Activated naive CD8-positive, alpha-beta T cell treated with anti-CD3 and anti-CD28 coated beads, Interleukin-2, amount 10 ng/mL, durations not matched to agents 7 days and 5 days (primary cell): ENCODE results near the gene C10orf88. TPM values are rescaled to one million over a fixed set of nuclear protein-coding genes. Genes with fewer than 3 reads are reported as not detected.

Experiments used
- ATAC-seq: fragments of 150-1000 bp; cut with Tn5 transposase; one replicate; pipeline ENCODE4 v1.10.0; 2021; ENCODE audit warnings: low read depth, moderate library complexity
- POLR2A ChIA-PET: fragments of 350-600 bp; sonication (Branson Sonifier 250); formaldehyde crosslinking; loops from one replicate; lab custom pipeline; 2021; ENCODE audit warnings: antibody characterized with exemption; lab: Charles Lee
- DNase-seq: peaks from one replicate; pipeline ENCODE4 v3.0.0; 2021
- H3K27ac Mint-ChIP-seq: one replicate; pipeline ENCODE4 v1.8.0; 2022; ENCODE audit warnings: mild to moderate bottlenecking, mixed read lengths
- H3K27me3 Mint-ChIP-seq: one replicate; pipeline ENCODE4 v1.8.0; 2022; ENCODE audit warnings: mild to moderate bottlenecking, moderate library complexity, mixed read lengths
- H3K36me3 Mint-ChIP-seq: one replicate; pipeline ENCODE4 v1.8.0; 2021; ENCODE audit warnings: mild to moderate bottlenecking, mixed read lengths
- H3K4me1 Mint-ChIP-seq: one replicate; pipeline ENCODE4 v1.8.0; 2021; ENCODE audit warnings: mixed read lengths
- H3K4me3 Mint-ChIP-seq: one replicate; pipeline ENCODE4 v1.8.0; 2022; ENCODE audit warnings: mild to moderate bottlenecking, moderate library complexity, mixed read lengths
- H3K9me3 Mint-ChIP-seq: one replicate; pipeline ENCODE4 v1.8.0; 2021; ENCODE audit warnings: mixed read lengths
- total RNA-seq, 2 experiments: library from RNA; stranded (reverse); gene quantifications; one replicate each; pipeline ENCODE4 v1.2.3, GENCODE V29; 2021

The C10orf88 gene, protein sequence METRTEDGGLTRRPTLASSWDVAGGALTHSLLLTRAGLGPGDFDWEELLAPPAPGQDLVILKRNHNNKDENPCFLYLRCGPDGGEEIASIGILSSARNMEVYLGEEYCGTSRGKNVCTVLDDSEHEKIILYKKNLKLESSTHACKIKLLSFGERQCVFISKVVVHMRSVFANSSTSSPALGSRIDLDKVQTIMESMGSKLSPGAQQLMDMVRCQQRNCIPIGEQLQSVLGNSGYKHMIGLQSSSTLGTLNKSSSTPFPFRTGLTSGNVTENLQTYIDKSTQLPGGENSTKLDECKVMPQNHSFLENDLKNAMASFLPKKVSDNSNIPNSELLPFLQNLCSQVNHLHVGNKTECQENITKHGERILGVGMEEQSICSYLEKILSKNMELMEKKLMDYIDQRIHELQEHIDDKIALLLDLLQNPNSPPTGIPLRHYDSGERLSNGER
- 10 to 100 TPM; 12.2 to 15.3 TPM for total RNA-seq

DNA sequence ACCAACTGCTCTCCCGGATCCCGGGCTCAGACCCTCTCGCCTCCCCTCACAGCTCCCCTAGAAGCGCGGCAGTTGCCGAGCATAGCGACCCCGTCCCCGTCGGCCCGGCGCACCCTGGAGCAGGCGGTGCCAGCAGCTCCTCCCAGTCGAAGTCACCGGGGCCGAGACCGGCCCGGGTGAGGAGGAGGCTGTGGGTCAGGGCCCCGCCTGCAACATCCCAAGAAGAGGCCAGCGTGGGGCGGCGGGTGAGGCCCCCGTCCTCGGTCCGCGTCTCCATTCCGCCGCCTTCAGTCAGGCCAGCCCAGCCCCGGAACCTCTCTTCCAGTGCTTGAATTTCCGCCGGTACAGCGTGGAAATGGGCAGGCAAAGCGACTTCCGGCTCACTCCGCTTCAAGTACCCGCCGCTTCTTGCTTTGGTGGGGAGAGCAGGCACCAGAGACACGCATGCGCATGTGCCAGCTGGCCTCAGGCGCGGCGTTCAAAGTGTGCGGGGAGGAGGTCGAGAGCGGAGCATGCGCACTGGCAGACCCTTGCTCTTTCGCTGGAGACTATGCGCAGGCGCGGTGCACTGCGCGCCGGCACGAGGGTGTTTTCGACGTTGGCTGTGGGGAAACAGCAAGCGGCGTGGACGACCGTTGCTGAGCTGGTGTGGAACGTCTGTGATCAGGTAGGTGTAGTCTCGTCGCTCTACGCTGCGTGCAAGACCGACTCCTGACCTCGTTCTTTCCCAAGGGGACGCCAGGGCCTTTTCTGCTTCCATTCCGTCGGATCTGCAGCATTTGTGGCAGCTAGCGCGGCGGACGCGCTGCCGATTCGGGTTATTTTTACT lies at the start of gene C10orf88:
TSS of gene C10orf88 (minus strand) at position 326 of the 829 bp plus-strand sequence. CDS start at position 277, 49 bp downstream.
- Mint-ChIP-seq H3K4me3 (peak within 1 kb of the TSS; percentile 91), H3K27me3 (peaks cover 6% of the 10 kb centered on the region), H3K4me1 (peaks cover 32% of the 10 kb centered on the region), H3K27ac (peak within 1 kb of the TSS; percentile 87), H3K9me3 (no peaks in the 10 kb centered on the region), H3K36me3 (peaks cover 15% of the 10 kb centered on the region)
- DNase-seq (peak; percentile 95), ATAC-seq (peak; percentile 97)
- POLR2A ChIA-PET, result interaction anchor here (0.6 to 1.7 kb wide), 8 partner anchors 9 to 579 kb away, joined by 3 to 9 read pairs (median 5); partner anchors contain the start of genes ACADSB, FAM24B, IKZF5 and PSTK

DNA sequence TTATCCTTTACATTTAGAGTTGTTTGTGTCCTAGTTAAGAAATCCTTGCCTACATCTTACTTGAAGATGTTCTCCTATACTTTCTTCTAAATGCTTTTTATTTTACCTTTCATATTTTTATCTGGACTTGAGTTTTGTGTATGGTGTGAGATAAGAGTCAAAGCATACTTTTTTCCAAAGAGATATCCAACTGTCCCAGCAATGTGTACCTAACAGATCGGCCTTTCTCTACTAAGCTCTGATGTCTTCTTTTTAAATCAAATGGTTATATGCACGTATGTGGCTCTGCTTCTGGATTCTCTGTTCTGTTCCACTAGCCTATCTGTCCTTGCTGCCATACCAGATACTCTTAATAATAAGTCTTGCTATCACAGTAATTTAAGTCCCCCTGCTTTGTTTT lies 47.3 kb upstream of the C10orf88 start:
- no peaks in the 10 kb centered on the region for H3K9me3 Mint-ChIP-seq
- H3K27me3 Mint-ChIP-seq, result no peaks in the 10 kb centered on the region
- DNase-seq (no peak), ATAC-seq (no peak)
- H3K27ac Mint-ChIP-seq, result no peak overlapping the region
- no peak overlapping the region for H3K4me3 Mint-ChIP-seq
- H3K4me1 Mint-ChIP-seq, result peaks cover 11% of the 10 kb centered on the region
- peaks cover 9% of the 10 kb centered on the region for H3K36me3 Mint-ChIP-seq
- POLR2A ChIA-PET, result no interaction called here

DNA sequence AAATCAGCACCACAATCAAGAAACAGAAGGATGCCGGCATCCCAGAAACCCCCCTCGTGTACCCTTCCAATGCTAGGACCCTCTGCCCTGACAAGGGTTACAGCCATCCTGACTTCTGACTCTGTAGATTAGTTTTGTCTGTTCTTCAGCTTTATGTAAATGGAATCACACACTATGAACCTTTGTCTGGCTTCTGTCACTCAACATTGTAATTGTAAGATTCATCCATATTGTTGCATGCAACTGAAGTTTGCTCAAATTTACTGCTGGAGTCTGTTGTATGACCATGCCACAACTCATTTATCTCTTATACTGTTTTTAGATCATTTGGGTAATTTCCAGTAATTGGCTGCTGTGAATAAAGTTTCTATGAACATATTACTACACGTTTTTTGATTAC lies 46.1 kb upstream of the C10orf88 start:
- Mint-ChIP-seq H3K4me1 (peaks cover 8% of the 10 kb centered on the region), H3K4me3 (no peak overlapping the region), H3K27ac (no peak overlapping the region), H3K27me3 (no peaks in the 10 kb centered on the region), H3K36me3 (peaks cover 10% of the 10 kb centered on the region), H3K9me3 (no peaks in the 10 kb centered on the region)
- ATAC-seq, result no peak
- POLR2A ChIA-PET, result no interaction called here
- DNase-seq, result no peak

DNA sequence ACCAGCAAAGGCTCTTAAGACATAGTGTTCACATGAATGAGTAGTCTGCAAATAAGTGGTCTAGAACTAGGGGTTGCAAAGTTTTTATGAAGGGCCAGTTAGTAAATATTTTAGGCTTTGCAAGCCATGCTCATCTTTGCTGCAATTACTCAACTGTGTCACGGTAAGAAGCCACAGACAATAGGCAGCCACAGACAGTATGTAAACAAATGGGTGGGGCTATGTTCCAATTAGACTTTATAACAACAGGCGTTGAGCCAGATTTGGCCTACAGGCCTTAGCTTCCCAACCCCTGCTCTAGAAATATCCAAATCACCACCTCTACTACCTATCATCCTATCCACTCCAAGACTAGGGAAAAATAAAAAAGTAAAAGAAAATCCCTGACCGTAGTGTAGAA lies 45.3 kb upstream of the C10orf88 start:
- POLR2A ChIA-PET, result no interaction called here

DNA sequence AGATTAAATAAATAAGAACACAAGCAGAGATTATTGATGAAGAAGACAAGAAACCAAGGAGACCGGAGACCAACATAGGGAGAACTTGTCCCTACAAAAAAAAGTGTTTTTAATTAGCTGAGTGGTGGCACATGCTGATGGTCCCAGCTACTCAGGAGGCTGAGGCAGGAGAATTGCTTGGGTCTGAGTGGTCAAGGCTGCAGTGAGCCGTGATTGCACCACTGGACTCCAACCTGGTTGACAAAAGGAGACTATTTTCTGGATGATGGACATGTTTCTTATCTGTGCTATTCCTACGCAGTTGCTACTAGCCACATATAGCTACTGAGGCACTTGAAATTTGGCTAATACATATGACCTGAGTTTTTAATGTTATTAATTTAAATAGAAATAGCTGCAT lies 44.9 kb upstream of the C10orf88 start:
- POLR2A ChIA-PET, result no interaction called here
- Mint-ChIP-seq H3K27ac (no peak overlapping the region), H3K36me3 (peaks cover 16% of the 10 kb centered on the region), H3K9me3 (no peaks in the 10 kb centered on the region), H3K27me3 (no peaks in the 10 kb centered on the region), H3K4me1 (peaks cover 8% of the 10 kb centered on the region), H3K4me3 (no peak overlapping the region)
- no peak for ATAC-seq
- no peak for DNase-seq

More for the DNA sequence above, 45.3 kb upstream of the C10orf88 start:
- H3K9me3 Mint-ChIP-seq, result no peaks in the 10 kb centered on the region
- peaks cover 8% of the 10 kb centered on the region for H3K4me1 Mint-ChIP-seq
- DNase-seq (no peak), ATAC-seq (no peak)
- no peak overlapping the region for H3K4me3 Mint-ChIP-seq
- peaks cover 12% of the 10 kb centered on the region for H3K36me3 Mint-ChIP-seq
- no peaks in the 10 kb centered on the region for H3K27me3 Mint-ChIP-seq
- H3K27ac Mint-ChIP-seq, result no peak overlapping the region

DNA sequence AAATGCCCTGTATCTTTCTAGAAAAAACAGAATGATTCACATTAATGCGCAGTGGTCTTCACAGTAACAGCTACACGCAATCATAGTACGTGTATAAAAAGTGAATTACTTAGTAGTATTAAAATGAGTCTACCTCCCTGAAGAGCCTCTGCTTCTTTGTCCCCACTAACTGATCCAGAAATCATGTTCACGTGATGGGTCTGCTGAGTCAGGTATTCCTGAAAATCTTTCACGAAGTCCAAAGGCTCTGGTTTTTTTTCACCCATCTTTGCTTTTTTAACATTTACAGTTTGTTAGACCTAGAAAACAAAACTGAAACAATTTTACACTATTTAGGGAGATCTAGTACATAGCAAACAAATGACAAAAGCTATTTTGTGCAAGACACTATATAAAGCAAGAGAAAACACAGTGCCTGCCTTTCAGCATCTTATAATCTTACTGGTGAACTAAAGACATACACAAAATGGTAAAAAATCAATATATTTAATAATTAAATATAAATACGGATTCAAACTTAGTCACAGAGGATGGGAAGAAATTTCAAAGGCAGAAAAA lies 44.4 kb upstream of the C10orf88 start:
- POLR2A ChIA-PET, result interaction anchor here (1.7 kb wide), 1 partner anchor 10 kb away, joined by 4 read pairs; the partner anchor contains the start of genes ACADSB and IKZF5
- Mint-ChIP-seq H3K4me3 (no peak overlapping the region), H3K9me3 (no peaks in the 10 kb centered on the region), H3K27me3 (no peaks in the 10 kb centered on the region), H3K27ac (no peak overlapping the region), H3K36me3 (peaks cover 13% of the 10 kb centered on the region), H3K4me1 (peaks cover 4% of the 10 kb centered on the region)
- ATAC-seq (no peak), DNase-seq (no peak)

DNA sequence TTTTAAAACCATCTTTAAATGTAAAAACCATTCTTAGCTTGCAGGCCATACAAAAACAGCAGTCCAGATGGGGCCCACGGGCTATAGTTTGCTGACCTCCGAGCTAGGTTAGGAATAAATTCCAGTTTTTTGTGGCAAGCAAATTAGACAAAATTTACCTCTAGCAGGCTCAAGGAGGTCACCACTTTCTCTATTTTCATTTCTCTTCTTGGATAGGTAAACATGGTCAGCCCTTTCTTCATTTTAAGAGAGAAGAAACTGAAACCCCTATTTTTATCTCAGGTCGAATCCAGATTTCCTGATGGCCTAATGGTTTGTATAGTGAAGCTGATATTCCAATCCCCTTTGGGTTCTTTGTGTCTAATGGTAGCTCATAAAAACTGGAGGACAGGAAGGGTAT lies 43.8 kb upstream of the C10orf88 start:
- H3K4me3 Mint-ChIP-seq, result no peak overlapping the region
- H3K36me3 Mint-ChIP-seq, result peaks cover 14% of the 10 kb centered on the region
- H3K4me1 Mint-ChIP-seq, result peaks cover 4% of the 10 kb centered on the region
- H3K9me3 Mint-ChIP-seq, result no peaks in the 10 kb centered on the region
- H3K27me3 Mint-ChIP-seq, result no peaks in the 10 kb centered on the region
- DNase-seq, result no peak
- POLR2A ChIA-PET, result interaction anchor here (1.7 kb wide), 1 partner anchor 11 kb away, joined by 4 read pairs; the partner anchor contains the start of genes ACADSB and IKZF5
- no peak overlapping the region for H3K27ac Mint-ChIP-seq
- ATAC-seq, result no peak

DNA sequence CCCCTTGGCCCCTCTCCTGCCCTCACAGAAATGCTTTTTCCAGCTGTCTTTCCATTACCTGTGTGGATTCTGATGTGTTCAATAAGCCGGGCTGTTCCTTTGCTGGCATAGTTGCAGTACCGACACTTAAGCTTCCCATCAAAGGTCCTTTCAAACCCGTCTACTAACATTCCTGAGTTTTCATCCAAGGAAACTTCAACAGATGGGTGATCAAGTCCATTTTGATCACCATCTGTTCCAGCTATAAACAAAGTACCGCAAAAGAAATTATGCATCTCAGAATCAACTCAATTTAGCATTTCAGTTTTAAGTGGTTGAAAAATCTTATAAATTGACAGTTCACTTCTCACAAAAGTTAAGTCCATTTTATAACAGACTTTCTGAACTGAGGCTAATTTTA lies 41.9 kb upstream of the C10orf88 start:
- DNase-seq, result no peak
- no peak overlapping the region for H3K4me3 Mint-ChIP-seq
- no peak overlapping the region for H3K27ac Mint-ChIP-seq
- no peaks in the 10 kb centered on the region for H3K27me3 Mint-ChIP-seq
- H3K4me1 Mint-ChIP-seq, result peaks cover 2% of the 10 kb centered on the region
- ATAC-seq, result no peak
- H3K36me3 Mint-ChIP-seq, result peaks cover 9% of the 10 kb centered on the region
- POLR2A ChIA-PET, result interaction anchor here (0.7 kb wide), 1 partner anchor 17 kb away, joined by 4 read pairs; no protein-coding TSS in a partner anchor
- H3K9me3 Mint-ChIP-seq, result no peaks in the 10 kb centered on the region

DNA sequence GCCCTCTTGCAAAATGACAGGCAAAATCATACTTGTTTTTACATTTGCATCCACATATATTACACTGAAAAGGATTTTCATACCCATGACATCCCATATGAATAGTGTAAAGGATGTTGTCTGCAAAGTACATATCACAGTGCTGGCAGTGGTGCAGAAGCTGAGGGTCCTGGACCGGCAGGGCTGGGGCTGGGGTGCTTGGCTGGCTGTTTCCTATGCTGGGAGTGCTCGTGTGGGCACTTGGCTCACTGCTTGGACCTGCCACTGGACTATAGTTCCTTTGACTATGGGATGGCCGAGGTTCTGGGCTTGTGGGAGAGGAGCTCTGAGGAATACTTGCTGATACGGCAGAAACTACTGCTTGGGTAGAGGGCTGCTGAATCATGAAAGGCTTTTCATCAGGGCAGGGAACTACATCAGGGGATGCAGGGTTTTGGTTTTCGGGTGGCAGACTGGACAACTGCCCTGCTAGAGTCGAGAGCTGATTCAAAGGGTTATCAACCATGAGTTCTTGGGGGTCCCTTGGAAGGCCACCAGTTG lies 39.8 kb upstream of the C10orf88 start:
- Mint-ChIP-seq H3K27me3 (no peaks in the 10 kb centered on the region), H3K4me3 (no peak overlapping the region), H3K36me3 (peaks cover 11% of the 10 kb centered on the region), H3K9me3 (no peaks in the 10 kb centered on the region), H3K4me1 (no peaks in the 10 kb centered on the region), H3K27ac (no peak overlapping the region)
- ATAC-seq, result no peak
- DNase-seq, result no peak
- POLR2A ChIA-PET, result no interaction called here

DNA sequence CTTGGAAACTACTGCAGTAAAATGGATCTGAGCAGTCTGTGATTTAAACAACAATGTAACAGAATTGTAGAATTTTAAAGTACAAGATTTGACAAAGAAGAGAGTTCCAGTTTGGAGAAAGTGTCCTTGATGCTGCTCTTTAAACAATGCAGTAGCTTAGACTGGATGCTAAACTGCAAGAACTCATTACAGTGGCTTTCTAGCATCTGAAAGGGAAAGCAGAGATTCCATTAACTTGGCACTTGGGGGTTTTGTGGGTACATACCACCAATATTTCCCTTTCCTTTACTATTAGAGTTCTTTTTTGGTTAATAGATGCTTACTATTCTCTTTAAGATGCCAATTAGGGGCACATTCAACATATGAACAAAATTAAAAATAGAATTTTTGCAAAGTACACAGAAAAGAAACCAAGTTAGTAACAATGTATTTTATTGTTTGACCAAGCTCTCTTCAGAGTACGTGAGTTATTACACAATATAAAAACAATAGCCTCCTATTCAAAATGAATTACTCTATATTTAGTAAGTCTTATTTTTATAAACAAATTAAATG lies 38.1 kb upstream of the C10orf88 start:
- POLR2A ChIA-PET, result no interaction called here
- Mint-ChIP-seq H3K9me3 (no peaks in the 10 kb centered on the region), H3K27me3 (no peaks in the 10 kb centered on the region), H3K4me1 (no peaks in the 10 kb centered on the region), H3K4me3 (no peak overlapping the region), H3K36me3 (peaks cover 12% of the 10 kb centered on the region), H3K27ac (no peak overlapping the region)
- no peak for DNase-seq
- no peak for ATAC-seq

DNA sequence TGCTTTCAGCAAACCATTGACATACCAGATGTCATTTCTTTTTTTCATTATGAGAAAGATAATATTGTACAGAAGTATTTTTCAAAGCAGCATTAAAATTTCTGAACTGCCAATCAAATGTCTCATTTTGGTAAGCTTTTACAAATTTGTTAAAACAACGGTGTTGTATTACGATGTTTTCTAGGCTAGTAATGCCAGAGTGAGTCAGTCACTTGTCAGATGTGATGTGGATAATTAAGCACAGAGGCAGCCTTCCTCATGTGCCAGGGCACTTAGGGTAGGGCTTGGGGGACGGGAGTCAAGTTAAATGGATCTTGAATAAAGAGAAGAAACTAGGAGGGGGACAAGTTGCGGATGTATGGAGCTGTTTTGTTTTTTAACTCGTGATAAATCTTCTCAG lies 36.3 kb upstream of the C10orf88 start:
- H3K27ac Mint-ChIP-seq, result no peak overlapping the region
- POLR2A ChIA-PET, result no interaction called here
- no peaks in the 10 kb centered on the region for H3K27me3 Mint-ChIP-seq
- H3K4me1 Mint-ChIP-seq, result no peaks in the 10 kb centered on the region
- ATAC-seq, result no peak
- no peaks in the 10 kb centered on the region for H3K9me3 Mint-ChIP-seq
- no peak overlapping the region for H3K4me3 Mint-ChIP-seq
- peaks cover 12% of the 10 kb centered on the region for H3K36me3 Mint-ChIP-seq
- DNase-seq, result no peak

DNA sequence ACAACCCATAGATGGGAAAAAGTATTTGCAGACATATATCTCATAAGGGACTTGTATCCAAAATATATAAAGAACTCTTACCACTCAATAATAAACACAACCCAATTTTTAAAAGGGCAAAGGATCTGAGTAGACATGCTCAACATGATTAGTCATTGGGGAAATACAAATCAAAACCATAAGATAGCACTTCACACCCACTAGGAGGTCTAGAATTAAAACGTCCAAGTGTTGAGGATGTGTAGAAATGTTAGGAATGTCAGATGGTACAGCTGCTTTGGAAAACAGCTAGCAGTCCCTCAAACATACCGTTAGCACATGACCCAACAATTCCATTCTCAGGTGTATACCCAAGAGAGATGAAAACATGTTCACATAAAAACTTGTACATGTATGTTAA lies 34.5 kb upstream of the C10orf88 start:
- Mint-ChIP-seq H3K4me3 (no peak overlapping the region), H3K27me3 (no peaks in the 10 kb centered on the region), H3K4me1 (no peaks in the 10 kb centered on the region), H3K9me3 (no peaks in the 10 kb centered on the region), H3K36me3 (peaks cover 5% of the 10 kb centered on the region), H3K27ac (no peak overlapping the region)
- ATAC-seq (no peak), DNase-seq (no peak)
- POLR2A ChIA-PET, result no interaction called here

DNA sequence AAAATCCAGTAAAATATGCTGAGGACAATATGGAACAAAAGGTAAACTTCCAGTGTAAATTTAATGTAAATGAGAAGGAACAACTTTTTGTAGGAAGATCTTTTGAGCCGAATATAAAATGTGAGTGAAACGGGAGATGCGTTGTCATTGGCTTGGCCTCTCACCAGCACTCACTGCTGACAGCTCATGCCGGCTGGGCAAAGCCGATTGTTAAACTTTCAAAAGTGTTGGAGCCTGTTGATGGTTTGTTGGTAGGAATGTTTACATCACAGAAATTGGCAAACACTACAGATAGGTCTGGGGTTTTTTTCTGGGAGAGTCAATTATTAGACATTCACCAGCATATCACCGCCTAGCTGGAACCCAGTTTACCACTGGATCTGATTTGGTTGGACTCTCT lies 32.3 kb upstream of the C10orf88 start:
- POLR2A ChIA-PET, result no interaction called here
- ATAC-seq, result no peak
- DNase-seq, result no peak
- Mint-ChIP-seq H3K27ac (no peak overlapping the region), H3K27me3 (no peaks in the 10 kb centered on the region), H3K4me3 (no peak overlapping the region), H3K4me1 (peaks cover 7% of the 10 kb centered on the region), H3K9me3 (no peaks in the 10 kb centered on the region), H3K36me3 (peaks cover 4% of the 10 kb centered on the region)
